Neural progenitor cell (in vitro differentiated cells): ENCODE measurements around the gene MAB21L4. TPM values are rescaled to one million over a fixed set of nuclear protein-coding genes. Genes with fewer than 3 reads are reported as not detected.

ENCODE experiments used
- DNase-seq: peaks from one replicate; pipeline ENCODE4 v3.0.0-alpha.2; 2016; ENCODE audit warnings: low spot score
- H2AFZ ChIP-seq: fragments of 200-600 bp; sonication (generic); replicated peaks from 2 replicates; pipeline ENCODE4 v1.6.1; 2016; ENCODE audit warnings: antibody characterized with exemption
- H3F3A ChIP-seq: fragments of 200-600 bp; sonication (generic); 2 replicates; pipeline ENCODE4 v1.6.1; 2016; ENCODE audit warnings: antibody characterized with exemption, low read depth
- H3K27ac ChIP-seq: fragments of 200-600 bp; sonication (generic); 2 replicates; pipeline ENCODE4 v1.5.1; 2016; ENCODE audit warnings: mild to moderate bottlenecking
- H3K27me3 ChIP-seq: fragments of 200-600 bp; sonication (generic); 2 replicates; pipeline ENCODE4 v1.6.1; 2016; ENCODE audit warnings: mild to moderate bottlenecking, moderate library complexity
- H3K36me3 ChIP-seq: fragments of 200-600 bp; sonication (generic); 2 replicates; pipeline ENCODE4 v1.5.1; 2016
- H3K4me1 ChIP-seq: fragments of 200-600 bp; sonication (generic); 2 replicates; pipeline ENCODE4 v1.6.1; 2016; ENCODE audit warnings: mixed run types
- H3K4me2 ChIP-seq: fragments of 200-600 bp; sonication (generic); 2 replicates; pipeline ENCODE4 v1.6.1; 2016
- H3K4me3 ChIP-seq: fragments of 200-600 bp; sonication (generic); 2 replicates; pipeline ENCODE4 v1.5.1; 2016
- H3K79me2 ChIP-seq: fragments of 200-600 bp; sonication (generic); 2 replicates; pipeline ENCODE4 v1.6.1; 2016; ENCODE audit warnings: low read depth
- H3K9ac ChIP-seq: fragments of 200-600 bp; sonication (generic); 2 replicates; pipeline ENCODE4 v1.6.1; 2016
- H3K9me3 ChIP-seq: fragments of 200-600 bp; sonication (generic); 2 replicates; pipeline ENCODE4 v1.5.1; 2016; ENCODE audit warnings: low read depth
- H4K20me1 ChIP-seq: fragments of 200-600 bp; sonication (generic); 2 replicates; pipeline ENCODE4 v1.6.1; 2016; ENCODE audit warnings: low read depth
- H3K27ac Mint-ChIP-seq: 3 replicates; pipeline ENCODE4 v1.8.0; 2021; ENCODE audit warnings: mixed read lengths
- H3K27me3 Mint-ChIP-seq: 2 replicates; pipeline ENCODE4 v1.8.0; 2022; ENCODE audit warnings: low read depth, mild to moderate bottlenecking, inconsistent platforms, moderate library complexity, mixed read lengths; ENCODE audit not compliant: insufficient read depth
- H3K36me3 Mint-ChIP-seq: 3 replicates; pipeline ENCODE4 v1.8.0; 2021; ENCODE audit warnings: mixed read lengths
- H3K4me1 Mint-ChIP-seq: 3 replicates; pipeline ENCODE4 v1.8.0; 2021; ENCODE audit warnings: mixed read lengths
- H3K4me3 Mint-ChIP-seq: 3 replicates; pipeline ENCODE4 v1.8.0; 2021; ENCODE audit warnings: mild to moderate bottlenecking, moderate library complexity, mixed read lengths
- H3K9me3 Mint-ChIP-seq: 3 replicates; pipeline ENCODE4 v1.8.0; 2020; ENCODE audit warnings: mixed read lengths
- EZH2 ChIP-seq: fragments of 200-600 bp; sonication (generic); IDR thresholded peaks from 2 replicates; pipeline ENCODE4 v1.6.1; 2017; ENCODE audit warnings: antibody characterized with exemption, mild to moderate bottlenecking, moderate library complexity
- EZH2phosphoT487 ChIP-seq: fragments of 200-600 bp; sonication (generic); IDR thresholded peaks from 2 replicates; pipeline ENCODE4 v1.6.1; 2017; ENCODE audit warnings: antibody characterized with exemption
- total RNA-seq: library from RNA; depleted of rRNA; stranded (reverse); fragments of >200 nt; gene quantifications from 2 replicates; pipeline ENCODE4 v1.2.3, GENCODE V29; 2015; ENCODE audit warnings: low replicate concordance
- TF ChIP-seq, protein P1 (sequence below): fragments of 200-600 bp; sonication (generic); IDR thresholded peaks from 2 replicates; pipeline ENCODE4 v1.5.1; 2017; ENCODE audit warnings: antibody characterized with exemption, mild to moderate bottlenecking

Gene MAB21L4
- total RNA-seq, 1 donor from 2014 or later = not detected

DNA sequence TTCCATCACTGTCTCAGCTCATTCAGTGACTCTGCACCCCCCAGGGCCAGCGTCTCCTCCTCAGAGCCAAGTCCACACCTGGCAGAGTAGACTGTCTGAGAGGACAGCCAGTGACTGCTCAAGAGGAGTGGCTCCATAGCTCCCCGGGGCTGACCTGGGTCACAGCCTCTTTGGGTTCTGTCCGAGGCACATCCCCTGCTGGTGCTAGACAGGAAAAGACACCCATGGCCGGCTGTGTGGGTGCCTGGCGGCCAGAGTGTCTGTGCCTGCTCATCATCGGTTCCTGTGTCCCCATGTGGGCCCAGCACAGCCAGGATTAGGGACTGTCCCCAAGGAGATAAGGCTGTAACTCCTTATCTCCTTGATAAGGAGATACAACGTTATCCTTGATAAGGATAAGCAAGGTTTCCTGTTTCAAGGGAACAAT lies 6.7 kb upstream of the MAB21L4 start:
- H3K9ac ChIP-seq = no peak overlapping the region
- H3K9me3 ChIP-seq = no peaks in the 10 kb centered on the region
- no peaks in the 10 kb centered on the region for H3K36me3 Mint-ChIP-seq
- no peaks in the 10 kb centered on the region for H3K79me2 ChIP-seq
- peaks cover 2% of the 10 kb centered on the region for H3K27me3 Mint-ChIP-seq
- H3K27ac ChIP-seq = no peak overlapping the region
- no peak for DNase-seq
- no peaks in the 10 kb centered on the region for H3K27me3 ChIP-seq
- no peak overlapping the region for H3K4me2 ChIP-seq
- H3K4me1 ChIP-seq = no peaks in the 10 kb centered on the region
- H3K9me3 Mint-ChIP-seq = peaks cover 9% of the 10 kb centered on the region
- peaks cover 5% of the 10 kb centered on the region for H3K4me1 Mint-ChIP-seq
- no peak overlapping the region for H2AFZ ChIP-seq
- TF ChIP-seq EZH2phosphoT487 = no peak
- no peak for TF ChIP-seq EZH2
- TF ChIP-seq, protein P1, sequence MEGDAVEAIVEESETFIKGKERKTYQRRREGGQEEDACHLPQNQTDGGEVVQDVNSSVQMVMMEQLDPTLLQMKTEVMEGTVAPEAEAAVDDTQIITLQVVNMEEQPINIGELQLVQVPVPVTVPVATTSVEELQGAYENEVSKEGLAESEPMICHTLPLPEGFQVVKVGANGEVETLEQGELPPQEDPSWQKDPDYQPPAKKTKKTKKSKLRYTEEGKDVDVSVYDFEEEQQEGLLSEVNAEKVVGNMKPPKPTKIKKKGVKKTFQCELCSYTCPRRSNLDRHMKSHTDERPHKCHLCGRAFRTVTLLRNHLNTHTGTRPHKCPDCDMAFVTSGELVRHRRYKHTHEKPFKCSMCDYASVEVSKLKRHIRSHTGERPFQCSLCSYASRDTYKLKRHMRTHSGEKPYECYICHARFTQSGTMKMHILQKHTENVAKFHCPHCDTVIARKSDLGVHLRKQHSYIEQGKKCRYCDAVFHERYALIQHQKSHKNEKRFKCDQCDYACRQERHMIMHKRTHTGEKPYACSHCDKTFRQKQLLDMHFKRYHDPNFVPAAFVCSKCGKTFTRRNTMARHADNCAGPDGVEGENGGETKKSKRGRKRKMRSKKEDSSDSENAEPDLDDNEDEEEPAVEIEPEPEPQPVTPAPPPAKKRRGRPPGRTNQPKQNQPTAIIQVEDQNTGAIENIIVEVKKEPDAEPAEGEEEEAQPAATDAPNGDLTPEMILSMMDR = no peak
- H3F3A ChIP-seq = no peaks in the 10 kb centered on the region
- H3K27ac Mint-ChIP-seq = no peak overlapping the region
- no peaks in the 10 kb centered on the region for H3K36me3 ChIP-seq
- H4K20me1 ChIP-seq = no peaks in the 10 kb centered on the region
- no peak overlapping the region for H3K4me3 ChIP-seq
- no peak overlapping the region for H3K4me3 Mint-ChIP-seq

DNA sequence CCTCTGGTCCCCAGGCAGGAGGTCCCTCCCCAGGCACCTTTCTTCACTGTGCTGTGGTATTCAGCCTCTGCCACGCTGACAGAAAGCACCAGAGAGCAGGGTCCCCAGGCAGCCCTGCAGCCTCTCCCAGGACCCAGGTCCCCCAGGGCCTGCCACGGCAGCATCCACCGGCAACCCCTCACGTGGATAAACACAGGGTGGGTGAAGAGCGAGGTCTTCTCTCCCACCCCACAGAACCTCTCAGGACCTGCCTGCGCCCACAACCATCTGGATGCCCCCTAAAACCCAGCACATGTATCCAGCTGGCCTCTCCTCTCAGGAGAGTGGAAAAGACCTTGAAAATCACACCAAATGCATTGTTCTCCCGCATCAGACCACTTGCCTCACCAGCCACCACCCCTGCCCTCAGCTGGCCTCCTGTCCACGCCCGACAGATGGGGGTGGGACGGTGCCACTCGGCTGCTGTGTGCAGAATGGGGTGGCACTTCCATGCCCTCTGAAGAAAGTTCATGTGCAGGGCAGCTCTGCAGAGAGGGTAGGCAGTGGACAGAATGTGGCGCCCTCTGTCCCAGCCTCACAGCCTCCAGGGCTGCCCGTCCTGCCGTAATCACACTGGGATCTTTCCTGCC lies 6.1 kb upstream of the MAB21L4 start:
- no peak for TF ChIP-seq EZH2
- TF ChIP-seq, protein P1 = no peak
- Mint-ChIP-seq H3K4me3 (no peak overlapping the region), H3K27ac (no peak overlapping the region), H3K9me3 (peaks cover 9% of the 10 kb centered on the region), H3K27me3 (peaks cover 2% of the 10 kb centered on the region), H3K36me3 (no peaks in the 10 kb centered on the region), H3K4me1 (peaks cover 5% of the 10 kb centered on the region)
- Histone ChIP-seq H4K20me1 (no peaks in the 10 kb centered on the region), H3K4me2 (no peak overlapping the region), H3K4me3 (no peak overlapping the region), H3K9ac (no peak overlapping the region), H3K79me2 (no peaks in the 10 kb centered on the region), H3K4me1 (no peaks in the 10 kb centered on the region), H3K27me3 (no peaks in the 10 kb centered on the region), H3K27ac (no peak overlapping the region), H2AFZ (no peak overlapping the region), H3F3A (no peaks in the 10 kb centered on the region), H3K36me3 (no peaks in the 10 kb centered on the region), H3K9me3 (no peaks in the 10 kb centered on the region)
- DNase-seq = no peak

DNA sequence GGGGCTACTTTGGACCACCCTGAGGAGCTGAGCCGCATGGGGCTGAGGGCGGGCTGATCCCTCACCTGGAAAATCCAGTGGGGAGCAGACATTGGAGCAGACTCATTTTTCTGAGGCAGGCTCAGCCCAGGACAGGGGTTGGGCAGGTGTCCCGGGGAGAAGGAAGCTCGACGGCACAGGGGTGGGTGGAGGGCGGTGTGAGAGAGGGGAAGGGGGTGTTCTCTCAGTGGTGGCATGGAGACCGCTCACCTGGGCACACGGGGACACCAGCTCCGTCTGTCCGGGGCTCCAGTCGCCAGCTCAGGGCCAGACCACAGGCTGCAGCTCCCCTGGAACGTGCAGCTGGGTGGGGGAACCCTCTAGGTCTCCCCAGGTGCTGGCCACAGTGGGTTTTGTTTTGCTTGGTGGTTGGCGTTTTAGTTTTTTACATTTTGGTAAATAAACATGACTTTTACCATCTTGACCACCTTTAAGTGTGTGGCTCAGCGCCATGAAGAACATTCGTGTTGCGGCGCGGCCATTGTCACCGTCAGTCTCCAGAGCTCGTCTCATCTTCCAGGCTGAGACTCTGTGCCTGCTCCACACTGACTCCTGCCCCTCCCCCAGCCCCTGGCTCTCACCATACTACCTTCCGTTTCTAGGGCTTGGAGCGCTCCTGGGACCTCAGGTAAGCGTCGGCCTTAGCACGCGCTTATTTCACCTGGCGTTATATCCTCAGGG lies 4.3 kb upstream of the MAB21L4 start:
- no peak overlapping the region for H3K4me2 ChIP-seq
- no peak overlapping the region for H3K4me3 Mint-ChIP-seq
- no peaks in the 10 kb centered on the region for H3K4me1 ChIP-seq
- no peak overlapping the region for H3K9ac ChIP-seq
- no peak overlapping the region for H2AFZ ChIP-seq
- no peaks in the 10 kb centered on the region for H3K79me2 ChIP-seq
- H3F3A ChIP-seq = no peaks in the 10 kb centered on the region
- peak overlapping the region; percentile 81 for H3K27ac Mint-ChIP-seq
- H3K9me3 Mint-ChIP-seq = peaks cover 9% of the 10 kb centered on the region
- H3K36me3 ChIP-seq = no peaks in the 10 kb centered on the region
- no peaks in the 10 kb centered on the region for H3K36me3 Mint-ChIP-seq
- H3K27me3 ChIP-seq = no peaks in the 10 kb centered on the region
- no peak for DNase-seq
- TF ChIP-seq EZH2phosphoT487 (no peak), EZH2 (no peak)
- TF ChIP-seq, protein P1 = no peak
- H3K4me1 Mint-ChIP-seq = no peaks in the 10 kb centered on the region
- H4K20me1 ChIP-seq = no peaks in the 10 kb centered on the region
- no peaks in the 10 kb centered on the region for H3K9me3 ChIP-seq
- H3K4me3 ChIP-seq = no peak overlapping the region
- H3K27ac ChIP-seq = no peak overlapping the region
- H3K27me3 Mint-ChIP-seq = peaks cover 2% of the 10 kb centered on the region
